Activated CD4-positive, alpha-beta T cell treated with anti-CD3 and anti-CD28 coated beads, Interleukin-2, amount 50 U/mL, for 4 hours (primary cell): ENCODE results near the gene CENPQ.

Experiments
- DNase-seq, 2 experiments: peaks; one replicate each; pipeline ENCODE4 v3.0.0-alpha.2; 2020

The CENPQ gene

GRCh38 chr6:49506569-49507111 lies 43.5 kb downstream of the CENPQ start:
- DNase-seq, result no peak

GRCh38 chr6:49509342-49509741 lies 46.2 kb downstream of the CENPQ start:
- DNase-seq, result no peak

- DNase-seq, result no peak
Measured at GRCh38 chr6:49513153-49513989, 50.2 kb downstream of the CENPQ start.

GRCh38 chr6:49514571-49515484 lies 51.7 kb downstream of the CENPQ start:
- DNase-seq, result no peak

GRCh38 chr6:49515485-49516146 lies 52.4 kb downstream of the CENPQ start:
- no peak for DNase-seq

GRCh38 chr6:49516147-49516505 lies 53.0 kb downstream of the CENPQ start:
- no peak for DNase-seq

- DNase-seq, result no peak
Measured at GRCh38 chr6:49517919-49518318, 54.7 kb downstream of the CENPQ start.

GRCh38 chr6:49519660-49520059 lies 56.5 kb downstream of the CENPQ start:
- no peak for DNase-seq

GRCh38 chr6:49522710-49523593 lies 59.8 kb downstream of the CENPQ start:
- no peak for DNase-seq

- no peak for DNase-seq
Measured at GRCh38 chr6:49523901-49524300, 60.7 kb downstream of the CENPQ start.

GRCh38 chr6:49524541-49524940 lies 61.4 kb downstream of the CENPQ start:
- DNase-seq, result no peak

GRCh38 chr6:49526598-49526997 lies 63.4 kb downstream of the CENPQ start:
- no peak for DNase-seq

DNA sequence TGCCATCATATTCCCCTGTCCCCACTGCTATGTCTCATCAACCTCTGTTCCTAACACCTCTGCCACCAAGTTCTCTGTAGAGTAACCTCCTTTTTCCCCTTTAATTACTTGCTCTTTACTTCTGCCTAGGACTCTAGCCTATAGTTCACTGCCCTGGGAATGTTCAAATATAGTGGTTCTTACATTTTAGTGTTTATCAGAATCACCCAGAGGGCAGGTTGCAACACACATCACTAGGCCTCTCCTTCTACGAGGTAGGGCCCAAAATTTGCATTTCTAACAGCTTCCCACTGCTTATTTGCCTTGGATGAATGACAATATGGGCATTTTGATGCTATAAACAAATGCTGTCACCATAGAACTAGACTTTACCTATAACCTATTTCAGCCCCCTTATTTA lies 64.2 kb downstream of the CENPQ start:
- no peak for DNase-seq

DNA sequence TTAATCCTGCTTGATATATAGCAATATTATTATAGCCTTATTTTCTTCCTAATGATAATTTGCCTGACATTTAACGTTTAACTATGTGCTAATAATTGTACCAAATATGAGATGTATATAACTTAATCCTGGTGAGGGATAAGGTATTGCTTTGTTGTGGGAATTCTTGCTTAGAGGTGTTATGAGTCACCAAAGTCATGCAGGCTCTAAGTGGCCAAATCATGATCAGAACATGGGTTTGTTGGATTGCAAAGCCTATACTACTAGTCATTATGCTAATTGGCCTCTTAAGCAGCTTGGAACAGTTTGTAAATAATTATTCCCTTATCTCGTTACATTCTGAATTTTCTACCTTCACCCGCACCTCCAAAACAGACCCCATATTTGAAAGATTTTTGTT lies 65.4 kb downstream of the CENPQ start:
- no peak for DNase-seq

DNA sequence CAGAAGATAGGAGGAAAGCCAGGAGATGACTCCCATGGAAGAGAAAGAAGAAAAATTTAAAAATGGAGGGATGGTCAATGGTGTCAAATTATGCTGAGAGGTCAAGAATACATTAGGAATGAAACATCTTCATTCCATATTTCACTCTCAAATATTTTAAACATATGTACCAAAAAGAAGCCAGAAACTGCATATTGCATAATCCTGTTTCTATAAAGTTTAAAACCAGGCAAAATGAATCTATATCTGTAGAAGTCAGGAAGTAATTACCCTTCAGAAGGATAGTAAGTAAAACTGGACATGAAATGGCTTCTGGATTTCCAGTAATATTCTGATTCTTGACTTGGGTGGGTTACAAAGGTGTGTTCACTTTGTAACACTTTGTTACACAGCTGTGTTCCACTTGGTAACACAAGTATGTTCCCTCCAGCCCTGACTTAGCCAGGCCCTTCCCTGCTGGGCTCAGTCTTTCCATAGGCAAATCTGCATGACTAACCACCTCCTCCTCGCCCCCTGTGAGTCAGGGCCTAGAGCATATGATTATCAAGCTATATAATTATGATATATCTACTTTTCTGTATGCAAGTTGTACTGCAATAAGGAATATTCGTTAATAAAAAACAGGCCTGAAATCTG lies 67.1 kb downstream of the CENPQ start:
- DNase-seq, result no peak

- no peak for DNase-seq
Measured at GRCh38 chr6:49531774-49532569, 68.8 kb downstream of the CENPQ start.

DNA sequence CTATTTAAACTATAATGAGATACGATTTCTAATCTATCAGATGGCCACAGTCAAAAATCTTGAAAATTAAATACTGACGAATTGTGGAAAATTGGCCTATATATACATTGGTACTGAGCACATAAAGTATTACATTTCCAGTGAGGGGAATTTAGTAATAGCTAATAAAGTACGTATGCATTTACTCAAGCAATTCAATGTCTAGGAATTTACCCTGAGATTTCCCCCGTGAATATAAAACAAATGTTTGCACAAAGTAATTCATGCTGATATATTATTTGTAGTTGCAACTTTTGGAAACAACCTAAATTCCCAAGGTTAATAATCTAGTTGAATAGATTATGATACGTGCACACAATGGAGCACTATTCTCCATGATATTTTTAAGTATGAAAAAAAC lies 72.6 kb downstream of the CENPQ start:
- no peak for DNase-seq

DNA sequence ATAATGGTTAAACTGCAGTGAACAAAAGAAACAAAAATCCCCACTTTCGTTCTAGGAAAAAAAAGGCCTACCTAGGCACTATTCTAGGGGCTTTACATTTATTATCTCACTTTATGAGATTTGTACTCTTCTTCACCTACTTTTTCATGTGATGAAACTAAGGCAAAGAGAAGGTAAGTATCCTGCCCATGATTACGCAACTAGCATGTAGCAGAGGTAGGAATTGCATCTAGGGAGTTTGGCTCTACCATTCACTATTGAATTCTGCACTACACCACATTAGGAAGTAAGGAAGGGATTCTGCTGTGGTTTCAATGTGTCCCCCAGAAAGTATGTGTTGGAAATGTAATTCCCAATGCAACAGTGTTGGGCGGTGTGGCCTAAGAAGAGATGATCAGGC lies 75.9 kb downstream of the CENPQ start:
- DNase-seq, result no peak

GRCh38 chr6:49540614-49541013 lies 77.4 kb downstream of the CENPQ start:
- no peak for DNase-seq

GRCh38 chr6:49541210-49541724 lies 78.1 kb downstream of the CENPQ start:
- DNase-seq, result no peak

GRCh38 chr6:49541936-49542335 lies 78.8 kb downstream of the CENPQ start:
- DNase-seq, result no peak
